CD4-positive, alpha-beta T cell (primary cell): ENCODE results near the gene DCAF15. TPM values are rescaled to one million over a fixed set of nuclear protein-coding genes. Genes with fewer than 3 reads are reported as not detected.
"Not testable (repeated sequence)": the region's sequence is repeated elsewhere in the genome, so short reads cannot be mapped to it uniquely, and the experiment has no call there.

ENCODE experiments used
- ATAC-seq: fragments of 200-7000 bp; cut with Tn5 transposase; one replicate; pipeline ENCODE4 v1.10.0; 2022; ENCODE audit warnings: mild to moderate bottlenecking; ENCODE audit not compliant: poor library complexity
- CTCF ChIA-PET: fragments of 350-600 bp; sonication (Branson Sonifier 250); formaldehyde crosslinking; loops from one replicate; lab custom pipeline; 2021; ENCODE audit warnings: antibody characterized with exemption, inconsistent platforms; lab: Charles Lee
- POLR2A ChIA-PET: fragments of 350-600 bp; sonication (Branson Sonifier 250); formaldehyde crosslinking; loops from one replicate; lab custom pipeline; 2021; ENCODE audit warnings: antibody characterized with exemption, inconsistent platforms; lab: Charles Lee
- DNase-seq, 14 experiments: peaks; one replicate each; pipeline ENCODE4 v3.0.0-alpha.2; 2013 to 2020; ENCODE audit warnings: mixed read lengths in 2 of 14
- H3K27ac ChIP-seq, 2 donors: one replicate each; pipeline versions ENCODE4 v1.5.1 to v1.7.0; 2013; ENCODE audit warnings: low read length in 2 of 2, low read depth in 1 of 2, mild to moderate bottlenecking in 1 of 2
- H3K27me3 ChIP-seq, 2 experiments: 1 replicate in 1 of 2; 2 replicates in 1 of 2; pipeline versions ENCODE4 v1.6.1 to v1.7.0; 2013; ENCODE audit warnings: low read length in 2 of 2, control low read depth in 1 of 2, mild to moderate bottlenecking in 1 of 2, moderate library complexity in 1 of 2; ENCODE audit not compliant: insufficient read depth in 2 of 2, control insufficient read depth in 1 of 2
- H3K36me3 ChIP-seq: one replicate; pipeline ENCODE4 v1.6.1; 2013; ENCODE audit warnings: low read length, control low read depth; ENCODE audit not compliant: insufficient read depth
- H3K4me1 ChIP-seq: one replicate; pipeline ENCODE4 v1.6.1; 2013; ENCODE audit warnings: low read length, control low read depth; ENCODE audit not compliant: insufficient read depth
- H3K4me3 ChIP-seq: one replicate; pipeline ENCODE4 v1.5.1; 2013; ENCODE audit warnings: mild to moderate bottlenecking, low read length, moderate library complexity
- H3K9me3 ChIP-seq, 2 experiments: 1 replicate in 1 of 2; 2 replicates in 1 of 2; pipeline versions ENCODE4 v1.6.1 to v1.7.0; 2013; ENCODE audit warnings: low read length in 2 of 2, mild to moderate bottlenecking in 2 of 2, control low read depth in 1 of 2, moderate library complexity in 1 of 2; ENCODE audit not compliant: control insufficient read depth in 1 of 2, insufficient read depth in 1 of 2
- H3K27ac Mint-ChIP-seq: one replicate; pipeline ENCODE4 v1.8.0; 2020; ENCODE audit warnings: mixed read lengths
- H3K27me3 Mint-ChIP-seq: one replicate; pipeline ENCODE4 v1.8.0; 2021; ENCODE audit warnings: mixed read lengths
- H3K36me3 Mint-ChIP-seq: one replicate; pipeline ENCODE4 v1.8.0; 2021; ENCODE audit warnings: low read depth, mixed read lengths
- H3K4me1 Mint-ChIP-seq: one replicate; pipeline ENCODE4 v1.8.0; 2021; ENCODE audit warnings: low read depth, mixed read lengths
- H3K4me3 Mint-ChIP-seq: one replicate; pipeline ENCODE4 v1.8.0; 2020; ENCODE audit warnings: mild to moderate bottlenecking, mixed read lengths
- H3K9me3 Mint-ChIP-seq: one replicate; pipeline ENCODE4 v1.8.0; 2020; ENCODE audit warnings: mixed read lengths
- intact Hi-C, 2 experiments: fragments of 100-400 bp; cut with DNase I in 1 of 2; cut with micrococcal nuclease in 1 of 2; formaldehyde crosslinking; loops; one replicate each; pipeline versions ENCODE4 v1.15.1 to v1.9.0; 2023 to 2025; cut with DNase I, micrococcal nuclease
- total RNA-seq, 174 experiments: library from RNA in 2 of 174; stranded (reverse) in 2 of 174; gene quantifications; one replicate each; pipeline ENCODE4 v1.2.3 and lab custom pipeline; 2021 to 2026
- TF ChIP-seq, protein P1 (sequence below): fragments of 200-600 bp; IDR thresholded peaks from one replicate; pipeline ENCODE4 v1.8.0; 2022; ENCODE audit warnings: antibody characterized with exemption, mild to moderate bottlenecking

DCAF15 gene
- total RNA-seq, 2 experiments from 2014 or later: 84.9 to 85.0 TPM

DNA sequence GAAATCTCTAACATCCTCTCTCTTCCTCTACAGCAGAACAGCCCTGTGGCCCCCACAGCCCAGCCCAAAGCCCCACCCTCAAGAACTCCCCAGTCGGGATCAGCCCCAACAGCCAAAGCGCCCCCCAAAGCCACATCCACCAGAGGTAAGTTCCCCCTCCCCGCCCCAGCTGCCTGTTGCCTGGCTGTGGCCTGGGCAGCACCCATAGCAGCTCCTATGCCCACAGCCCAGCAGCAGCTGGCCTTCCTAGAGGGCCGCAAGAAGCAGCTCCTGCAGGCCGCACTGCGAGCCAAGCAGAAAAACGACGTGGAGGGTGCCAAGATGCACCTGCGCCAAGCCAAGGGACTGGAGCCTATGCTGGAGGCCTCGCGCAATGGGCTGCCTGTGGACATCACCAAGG, 31.8 kb upstream of the DCAF15 start:
- ChIA-PET POLR2A (no interaction called here), CTCF (no interaction called here)
- peaks cover 67% of the 10 kb centered on the region for H3K36me3 Mint-ChIP-seq
- no peaks in the 10 kb centered on the region for H3K27me3 ChIP-seq
- intact Hi-C loops: loop anchor here in 1 of 2 experiments (5.0 kb wide), 1 partner anchor 967 kb away; the partner anchor contains the start of gene OR7A17
- no peaks in the 10 kb centered on the region for H3K9me3 Mint-ChIP-seq
- H3K4me3 Mint-ChIP-seq: no peak overlapping the region
- ATAC-seq (no peak), DNase-seq (no peak)
- H3K4me3 ChIP-seq: no peak overlapping the region
- no peaks in the 10 kb centered on the region for H3K27me3 Mint-ChIP-seq
- TF ChIP-seq, protein P1, sequence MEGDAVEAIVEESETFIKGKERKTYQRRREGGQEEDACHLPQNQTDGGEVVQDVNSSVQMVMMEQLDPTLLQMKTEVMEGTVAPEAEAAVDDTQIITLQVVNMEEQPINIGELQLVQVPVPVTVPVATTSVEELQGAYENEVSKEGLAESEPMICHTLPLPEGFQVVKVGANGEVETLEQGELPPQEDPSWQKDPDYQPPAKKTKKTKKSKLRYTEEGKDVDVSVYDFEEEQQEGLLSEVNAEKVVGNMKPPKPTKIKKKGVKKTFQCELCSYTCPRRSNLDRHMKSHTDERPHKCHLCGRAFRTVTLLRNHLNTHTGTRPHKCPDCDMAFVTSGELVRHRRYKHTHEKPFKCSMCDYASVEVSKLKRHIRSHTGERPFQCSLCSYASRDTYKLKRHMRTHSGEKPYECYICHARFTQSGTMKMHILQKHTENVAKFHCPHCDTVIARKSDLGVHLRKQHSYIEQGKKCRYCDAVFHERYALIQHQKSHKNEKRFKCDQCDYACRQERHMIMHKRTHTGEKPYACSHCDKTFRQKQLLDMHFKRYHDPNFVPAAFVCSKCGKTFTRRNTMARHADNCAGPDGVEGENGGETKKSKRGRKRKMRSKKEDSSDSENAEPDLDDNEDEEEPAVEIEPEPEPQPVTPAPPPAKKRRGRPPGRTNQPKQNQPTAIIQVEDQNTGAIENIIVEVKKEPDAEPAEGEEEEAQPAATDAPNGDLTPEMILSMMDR: no peak
- H3K4me1 Mint-ChIP-seq: no peaks in the 10 kb centered on the region
- H3K27ac ChIP-seq: no peak overlapping the region
- peaks cover 2% of the 10 kb centered on the region for H3K4me1 ChIP-seq
- peaks cover 61% of the 10 kb centered on the region for H3K36me3 ChIP-seq
- H3K27ac Mint-ChIP-seq: no peak overlapping the region
- peaks cover 0 to 6% of the 10 kb centered on the region in 2 experiments for H3K9me3 ChIP-seq

GRCh38 chr19:13920940-13921747, 31.2 kb upstream of the DCAF15 start:
- peaks cover 70% of the 10 kb centered on the region for H3K36me3 Mint-ChIP-seq
- H3K4me3 Mint-ChIP-seq: no peak overlapping the region
- intact Hi-C loops: loop anchor here in 1 of 2 experiments (5.0 kb wide), 1 partner anchor 966 kb away; the partner anchor contains the start of gene OR7A17
- peak; percentile 83 for ATAC-seq
- Histone ChIP-seq H3K9me3 (peaks cover 0 to 6% of the 10 kb centered on the region in 2 experiments), H3K36me3 (peaks cover 58% of the 10 kb centered on the region), H3K27me3 (no peaks in the 10 kb centered on the region), H3K4me3 (no peak overlapping the region), H3K4me1 (peaks cover 2% of the 10 kb centered on the region), H3K27ac (no peak overlapping the region)
- TF ChIP-seq, protein P1: no peak
- DNase-seq: peak in 4 of 14 experiments; percentile 15 to 62 (median 48)
- no peaks in the 10 kb centered on the region for H3K27me3 Mint-ChIP-seq
- ChIA-PET POLR2A (no interaction called here), CTCF (no interaction called here)
- H3K4me1 Mint-ChIP-seq: no peaks in the 10 kb centered on the region
- H3K9me3 Mint-ChIP-seq: no peaks in the 10 kb centered on the region
- peak overlapping the region; percentile 28 for H3K27ac Mint-ChIP-seq

DNA sequence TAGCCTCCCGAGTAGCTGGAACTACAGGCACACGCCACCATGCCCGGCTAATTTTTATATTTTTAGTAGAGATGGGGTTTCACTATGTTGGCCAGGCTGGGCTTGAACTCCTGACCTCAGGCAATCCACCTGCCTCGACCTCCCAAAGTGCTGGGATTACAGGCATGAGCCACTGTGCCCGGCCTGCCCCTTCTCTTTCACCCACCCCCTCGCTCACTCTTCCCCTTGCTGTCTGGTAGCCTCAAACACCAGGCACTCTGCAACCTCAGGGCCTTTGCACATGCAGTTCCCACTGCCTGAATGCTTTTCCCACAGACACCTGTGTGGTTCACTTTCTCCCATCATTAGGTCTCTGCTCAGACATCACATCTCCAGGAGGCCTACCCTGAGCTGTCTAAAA, 30.2 kb upstream of the DCAF15 start:
- peaks cover 72% of the 10 kb centered on the region for H3K36me3 Mint-ChIP-seq
- H3K27ac ChIP-seq, H3K27me3 ChIP-seq, H3K4me3 Mint-ChIP-seq, H3K4me1 Mint-ChIP-seq, POLR2A ChIA-PET, H3K27me3 Mint-ChIP-seq, H3K9me3 Mint-ChIP-seq, CTCF ChIA-PET, DNase-seq, H3K27ac Mint-ChIP-seq, H3K4me3 ChIP-seq, ATAC-seq, H3K9me3 ChIP-seq: not testable (repeated sequence)
- peaks cover 11% of the 10 kb centered on the region for H3K4me1 ChIP-seq
- intact Hi-C loops: loop anchor here in 1 of 2 experiments (5.0 kb wide), 1 partner anchor 965 kb away; the partner anchor contains the start of gene OR7A17
- H3K36me3 ChIP-seq: peaks cover 61% of the 10 kb centered on the region
